SJSA1 (cell line): ENCODE data around the gene ZIC1. TPM values are rescaled to one million over a fixed set of nuclear protein-coding genes. Genes with fewer than 3 reads are reported as not detected.

ENCODE experiments used
- DNase-seq, 2 experiments: peaks; one replicate each; pipeline ENCODE4 v3.0.0-alpha.2; 2015 to 2020; ENCODE audit warnings: low spot score in 2 of 2, low read depth in 1 of 2
- H3K27ac ChIP-seq: fragments of 250-450 bp; sonication (Bioruptor Pico); 2 replicates; pipeline ENCODE4 v1.5.1; 2020; ENCODE audit warnings: mild to moderate bottlenecking, moderate library complexity
- H3K27me3 ChIP-seq: fragments of 250-450 bp; sonication (Bioruptor Pico); replicated peaks from 2 replicates; pipeline ENCODE4 v1.5.1; 2020; ENCODE audit warnings: mild to moderate bottlenecking, moderate library complexity
- H3K36me3 ChIP-seq: fragments of 250-450 bp; sonication (Bioruptor Pico); 2 replicates; pipeline ENCODE4 v1.5.1; 2020; ENCODE audit warnings: mild to moderate bottlenecking
- H3K4me1 ChIP-seq: fragments of 250-450 bp; sonication (Bioruptor Pico); replicated peaks from 2 replicates; pipeline ENCODE4 v1.6.1; 2021; ENCODE audit warnings: mild to moderate bottlenecking
- H3K4me3 ChIP-seq: fragments of 250-450 bp; sonication (Bioruptor Pico); 2 replicates; pipeline ENCODE4 v1.5.1; 2020; ENCODE audit warnings: mild to moderate bottlenecking
- H3K9me3 ChIP-seq: fragments of 250-450 bp; sonication (Bioruptor Pico); replicated peaks from 2 replicates; pipeline ENCODE4 v1.5.1; 2020; ENCODE audit warnings: mild to moderate bottlenecking
- total RNA-seq: library from RNA; depleted of rRNA; stranded (reverse); fragments of >200 nt; shearing (Covaris generic); gene quantifications from 2 replicates; pipeline ENCODE4 v1.2.3, GENCODE V29; 2014

Gene ZIC1
- total RNA-seq, 1 experiment from 2014 or later: 7.1 TPM

DNA sequence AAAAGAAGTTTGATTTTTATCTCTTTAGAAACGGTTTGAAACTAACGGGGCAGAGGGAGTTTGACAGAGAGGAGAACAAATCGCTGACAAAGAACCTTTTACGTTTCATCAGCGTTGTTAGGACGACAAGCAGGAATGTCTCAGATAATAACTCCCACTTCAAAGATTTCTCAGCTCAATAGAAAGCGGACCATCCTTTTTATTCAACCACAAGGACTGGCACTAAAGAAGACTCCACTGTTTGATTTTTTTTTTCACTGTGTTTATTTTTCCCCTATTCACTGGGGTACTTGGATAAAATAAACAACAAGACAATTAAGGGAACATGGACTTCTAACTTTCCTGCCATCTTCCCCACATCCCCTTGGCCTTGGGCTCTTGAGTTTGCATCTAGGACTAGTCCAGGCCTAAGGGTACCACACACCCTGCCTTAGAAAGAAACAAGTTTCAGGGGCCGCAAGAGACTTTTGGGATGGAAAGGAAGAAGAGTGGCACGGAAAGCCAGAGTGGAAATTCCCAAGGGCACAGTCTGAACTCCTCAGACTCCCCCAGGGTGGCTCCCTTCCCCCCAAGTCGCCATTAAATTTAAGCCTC, 21.8 kb upstream of the ZIC1 start:
- H3K27me3 ChIP-seq: 0 out of 2 replicates have a peak, but pooled peaks cover 3% of the 10 kb centered on the region
- H3K27ac ChIP-seq: no peak overlapping the region
- no peaks in the 10 kb centered on the region for H3K36me3 ChIP-seq
- no peaks in the 10 kb centered on the region for H3K9me3 ChIP-seq
- H3K4me3 ChIP-seq: no peak overlapping the region
- no peaks in the 10 kb centered on the region for H3K4me1 ChIP-seq
- DNase-seq: peak in 1 of 2 experiments; percentile 2

DNA sequence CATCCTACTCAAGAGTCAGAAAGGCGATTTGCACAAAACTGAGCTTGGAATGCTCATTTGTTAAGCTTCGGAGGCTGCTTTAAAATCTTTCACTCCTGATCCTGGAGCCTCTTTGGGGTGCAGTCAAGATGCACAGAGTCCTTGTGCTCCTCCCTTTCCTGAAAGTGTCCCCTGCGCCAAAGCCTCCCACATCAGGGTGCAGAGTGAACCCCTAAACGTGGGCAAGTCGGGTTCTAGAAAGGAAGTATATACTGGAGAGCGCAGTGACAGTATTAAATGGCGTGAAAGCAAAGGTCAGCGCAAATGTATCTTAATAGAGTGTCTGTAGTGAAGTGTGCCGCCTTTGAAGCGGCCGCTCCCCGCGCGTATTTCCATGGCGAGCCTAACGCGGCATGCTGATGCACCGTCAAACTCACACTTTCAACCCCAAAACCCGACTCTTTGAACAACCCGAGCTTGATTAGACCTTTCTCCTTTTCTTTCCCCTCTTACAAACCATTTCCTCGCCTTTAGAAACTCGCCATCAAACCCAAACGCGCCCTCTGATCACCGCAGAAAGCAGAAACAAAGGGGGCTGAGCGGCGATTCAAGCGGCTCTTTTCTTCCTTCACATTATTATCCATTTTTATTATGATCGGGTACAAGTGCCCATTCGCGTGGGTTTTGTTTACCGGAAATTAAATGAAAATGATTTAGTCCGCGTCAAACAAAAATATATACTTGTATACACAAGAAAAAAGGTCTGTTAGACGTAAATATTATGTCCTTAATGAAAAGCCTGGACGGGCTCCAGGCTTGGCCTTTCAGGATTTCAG, 21.1 kb upstream of the ZIC1 start:
- no peak overlapping the region for H3K4me3 ChIP-seq
- H3K9me3 ChIP-seq: no peaks in the 10 kb centered on the region
- no peaks in the 10 kb centered on the region for H3K4me1 ChIP-seq
- no peak for DNase-seq
- H3K36me3 ChIP-seq: no peaks in the 10 kb centered on the region
- no peak overlapping the region for H3K27ac ChIP-seq
- no peaks in the 10 kb centered on the region for H3K27me3 ChIP-seq

DNA sequence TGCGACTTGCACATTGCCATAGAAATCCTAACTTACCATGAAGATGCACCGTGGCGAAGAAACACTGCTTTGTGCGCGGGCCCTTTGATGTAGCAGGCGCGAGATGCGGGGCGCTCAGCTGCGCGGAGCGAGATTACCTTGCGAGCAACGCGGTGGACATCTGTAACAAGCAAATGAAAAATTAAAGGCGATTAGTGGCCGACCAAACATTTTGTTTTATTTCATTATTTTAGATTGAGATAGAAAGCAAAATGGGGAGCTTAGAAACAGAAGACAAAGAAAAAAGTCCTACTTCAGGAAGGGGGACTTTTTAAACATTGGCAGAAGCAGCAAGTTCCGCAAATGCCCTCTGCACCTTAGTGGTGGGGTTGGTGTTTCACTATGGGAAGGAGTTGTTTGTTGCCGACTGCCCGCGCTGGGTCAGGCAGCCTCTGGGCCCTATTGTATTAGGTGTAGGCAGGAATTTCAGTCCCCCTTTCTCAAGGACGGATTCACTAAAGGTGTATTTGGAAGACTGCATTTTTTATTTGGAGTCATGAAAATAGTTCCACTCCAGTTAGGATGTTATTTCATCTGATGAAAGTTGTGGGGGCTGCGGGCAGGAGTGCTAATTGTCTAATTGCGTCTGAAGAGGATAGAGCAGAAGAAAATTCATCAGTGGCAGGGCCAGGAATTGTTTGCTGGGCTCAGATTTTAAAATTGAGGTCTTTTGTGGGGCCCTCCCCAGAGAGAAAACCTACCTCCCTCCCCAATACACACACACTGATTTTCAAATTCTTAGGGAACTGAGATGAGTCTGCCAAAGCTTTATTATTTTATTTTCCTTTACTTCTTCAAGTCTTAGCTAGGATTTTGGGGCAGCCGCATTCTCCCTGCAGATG, 20.2 kb upstream of the ZIC1 start:
- DNase-seq: no peak
- Histone ChIP-seq H3K27me3 (no peaks in the 10 kb centered on the region), H3K9me3 (no peaks in the 10 kb centered on the region), H3K4me1 (no peaks in the 10 kb centered on the region), H3K27ac (no peak overlapping the region), H3K36me3 (no peaks in the 10 kb centered on the region), H3K4me3 (no peak overlapping the region)

DNA sequence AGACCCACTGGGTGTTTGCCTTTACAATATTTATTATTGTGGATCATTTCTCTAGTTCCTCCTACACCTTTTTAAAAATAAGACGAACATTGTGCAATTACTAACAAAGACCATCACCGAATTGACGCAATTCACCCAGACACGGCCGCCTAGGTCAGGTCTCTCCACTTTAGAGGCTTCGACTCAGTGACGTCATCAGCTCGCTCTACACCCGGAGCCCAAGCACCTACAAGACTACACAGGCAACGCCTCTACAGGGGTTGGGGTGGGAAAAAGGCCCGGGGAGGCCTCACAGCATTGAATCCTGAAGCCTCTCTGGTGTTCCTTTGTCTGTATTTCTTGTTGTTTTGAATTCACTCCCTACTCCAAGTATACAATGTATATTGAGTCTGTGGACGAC, 19.4 kb upstream of the ZIC1 start:
- no peak for DNase-seq
- Histone ChIP-seq H3K4me3 (no peak overlapping the region), H3K9me3 (no peaks in the 10 kb centered on the region), H3K36me3 (no peaks in the 10 kb centered on the region), H3K27ac (no peak overlapping the region), H3K27me3 (no peaks in the 10 kb centered on the region), H3K4me1 (peaks cover 2% of the 10 kb centered on the region; the same call in 1 of the 2 replicates)

DNA sequence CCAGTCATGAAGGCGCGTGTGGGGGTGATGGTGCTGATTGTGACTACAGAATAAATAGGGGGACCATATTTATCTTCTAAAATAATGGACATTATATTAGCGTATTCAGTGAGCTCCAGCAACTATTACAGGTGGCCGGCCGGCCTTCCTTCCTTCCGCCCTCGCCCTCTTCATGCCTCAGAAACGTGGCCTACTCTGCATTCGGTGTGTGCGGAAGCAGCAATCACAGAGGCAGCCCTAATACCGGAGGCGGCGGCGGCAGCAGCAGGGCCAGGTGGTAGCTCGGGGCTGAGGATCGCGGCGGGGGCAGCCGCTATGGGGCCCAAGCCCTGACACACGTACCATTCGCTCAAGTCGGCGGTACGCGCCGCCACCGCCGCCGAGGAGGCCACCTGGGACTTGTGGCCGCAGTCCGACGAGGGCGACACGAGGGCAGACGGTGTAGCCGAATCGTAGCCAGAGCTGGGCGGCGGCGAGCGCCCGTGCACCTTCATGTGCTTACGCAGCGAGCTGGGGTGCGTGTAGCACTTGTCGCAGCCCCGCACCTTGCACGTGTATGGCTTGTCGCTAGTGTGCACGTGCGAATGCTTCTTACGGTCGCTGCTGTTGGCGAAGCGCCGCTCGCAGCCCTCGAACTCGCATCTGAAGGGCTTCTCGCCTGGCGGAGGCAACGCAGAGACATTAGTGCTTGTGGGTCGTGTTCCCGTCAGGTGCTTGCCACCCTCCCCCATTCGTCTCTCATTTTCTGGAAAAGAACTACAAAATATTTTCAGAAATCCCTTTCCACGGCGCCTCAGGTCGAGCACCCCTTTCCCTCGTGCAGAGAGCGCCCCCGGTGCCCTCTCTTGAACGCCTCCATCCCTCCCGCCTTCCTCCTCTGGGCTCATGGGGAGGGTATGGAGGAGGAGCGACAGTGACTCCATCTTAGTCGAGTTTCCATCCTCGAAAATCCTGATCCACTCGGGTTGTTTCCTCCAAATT, 18.3 kb upstream of the ZIC1 start:
- Histone ChIP-seq H3K9me3 (no peaks in the 10 kb centered on the region), H3K27me3 (no peaks in the 10 kb centered on the region), H3K27ac (no peak overlapping the region), H3K4me1 (peaks cover 3% of the 10 kb centered on the region; the same call in 1 of the 2 replicates), H3K4me3 (no peak overlapping the region), H3K36me3 (no peaks in the 10 kb centered on the region)
- DNase-seq: no peak

DNA sequence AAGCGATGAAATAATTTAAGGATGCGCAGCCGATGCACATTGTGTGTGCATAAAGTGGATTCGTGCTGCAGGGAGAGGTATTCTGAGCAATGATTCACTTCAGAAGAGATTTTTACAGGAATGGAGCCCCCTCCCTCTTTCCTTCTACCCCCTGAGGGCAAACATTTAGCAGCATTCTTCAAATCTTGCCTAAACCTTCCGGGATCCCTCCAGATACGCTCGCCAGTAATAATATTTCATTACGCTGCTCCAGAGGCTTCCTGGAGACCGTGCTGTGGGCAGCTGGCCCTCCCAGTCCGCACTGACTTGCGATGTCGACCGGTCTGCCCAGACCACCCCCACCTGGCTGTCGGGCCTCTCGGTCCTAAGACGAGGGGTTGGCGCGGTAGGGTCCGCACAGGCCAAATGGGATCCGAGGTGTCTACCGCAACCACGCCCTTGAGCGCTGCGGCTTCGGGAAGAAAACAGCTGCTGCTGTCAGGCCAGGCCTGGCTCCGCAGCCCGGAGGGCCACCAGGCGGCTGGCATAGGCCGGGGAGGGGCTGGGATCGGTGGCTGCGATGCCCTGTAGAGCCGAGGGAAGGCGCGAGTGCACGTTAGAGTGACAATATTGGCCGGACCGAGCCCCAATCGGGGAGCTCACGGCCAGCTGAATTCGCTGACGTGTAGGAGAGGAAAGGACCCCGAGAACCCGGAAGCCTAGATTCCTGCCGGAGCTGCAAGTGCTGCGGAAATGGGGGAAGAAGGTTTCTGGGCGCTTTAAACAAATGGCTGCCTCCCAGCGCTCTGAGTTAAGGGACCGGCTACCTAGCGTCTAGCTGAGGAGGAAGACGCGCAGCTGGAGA, 17.2 kb upstream of the ZIC1 start:
- Histone ChIP-seq H3K9me3 (no peaks in the 10 kb centered on the region), H3K27me3 (no peaks in the 10 kb centered on the region), H3K36me3 (no peaks in the 10 kb centered on the region), H3K4me1 (peaks cover 3% of the 10 kb centered on the region; the same call in 1 of the 2 replicates), H3K27ac (no peak overlapping the region), H3K4me3 (peak overlapping the region; percentile 52)
- DNase-seq: peak; percentile 54 to 74

DNA sequence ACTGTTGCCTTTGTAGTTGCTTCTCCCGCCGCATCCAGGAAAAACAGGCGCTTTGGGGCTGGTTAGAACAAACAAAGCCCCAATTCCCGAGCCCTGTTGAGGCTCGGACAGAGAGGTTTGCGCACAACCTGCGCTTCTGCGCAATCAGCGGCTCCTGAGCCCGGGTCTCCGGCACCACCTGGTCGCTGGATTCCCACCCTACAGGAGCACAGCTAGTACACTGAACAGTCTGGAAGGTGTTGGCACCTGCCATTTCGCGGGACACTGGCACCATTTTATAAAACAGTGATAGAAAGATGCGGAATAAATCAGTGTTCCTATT, 16.6 kb upstream of the ZIC1 start:
- H3K4me3 ChIP-seq: peak overlapping the region; percentile 52
- H3K27me3 ChIP-seq: no peaks in the 10 kb centered on the region
- H3K27ac ChIP-seq: no peak overlapping the region
- DNase-seq: no peak
- no peaks in the 10 kb centered on the region for H3K9me3 ChIP-seq
- peaks cover 3% of the 10 kb centered on the region; the same call in 1 of the 2 replicates for H3K4me1 ChIP-seq
- H3K36me3 ChIP-seq: no peaks in the 10 kb centered on the region

DNA sequence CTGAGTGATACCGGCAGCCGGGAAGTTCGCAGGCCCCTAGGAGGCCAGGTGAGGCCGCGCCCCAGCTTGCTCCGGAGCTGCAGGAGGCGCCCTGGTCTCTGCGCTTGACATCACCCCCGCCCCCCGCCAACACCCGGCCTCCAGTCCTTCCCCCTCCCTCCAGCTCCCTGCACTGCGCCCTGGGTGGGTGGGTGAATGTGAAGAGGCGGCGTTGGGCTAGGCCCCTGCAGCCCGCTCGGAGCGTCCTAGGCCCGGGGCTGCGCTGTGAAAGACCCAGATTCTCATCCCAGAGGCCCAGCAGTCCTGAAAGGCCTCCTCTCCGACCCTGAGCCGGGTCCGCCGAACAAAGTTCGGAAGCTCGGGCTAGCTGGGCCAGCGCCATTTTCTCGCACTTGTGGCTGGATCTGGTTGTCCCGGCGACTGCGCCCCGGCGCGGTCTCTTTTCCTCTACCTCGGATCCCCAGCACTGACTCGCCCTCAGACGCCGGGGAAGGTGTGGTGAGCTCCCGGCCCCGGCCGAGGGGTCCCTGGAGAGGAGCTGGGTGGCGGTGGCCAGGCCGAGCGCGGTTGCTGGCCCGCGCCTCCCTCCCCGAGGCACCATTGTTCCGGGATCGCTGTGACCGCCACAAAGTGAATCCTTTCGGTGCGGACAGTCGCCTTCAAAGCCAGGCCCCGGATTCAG, 15.8 kb upstream of the ZIC1 start:
- Histone ChIP-seq H3K9me3 (no peaks in the 10 kb centered on the region), H3K27me3 (no peaks in the 10 kb centered on the region), H3K4me3 (peak overlapping the region; percentile 52), H3K27ac (peak overlapping the region; percentile 84), H3K4me1 (peaks cover 3% of the 10 kb centered on the region; the same call in 1 of the 2 replicates), H3K36me3 (no peaks in the 10 kb centered on the region)
- DNase-seq: peak in 1 of 2 experiments; percentile 58

DNA sequence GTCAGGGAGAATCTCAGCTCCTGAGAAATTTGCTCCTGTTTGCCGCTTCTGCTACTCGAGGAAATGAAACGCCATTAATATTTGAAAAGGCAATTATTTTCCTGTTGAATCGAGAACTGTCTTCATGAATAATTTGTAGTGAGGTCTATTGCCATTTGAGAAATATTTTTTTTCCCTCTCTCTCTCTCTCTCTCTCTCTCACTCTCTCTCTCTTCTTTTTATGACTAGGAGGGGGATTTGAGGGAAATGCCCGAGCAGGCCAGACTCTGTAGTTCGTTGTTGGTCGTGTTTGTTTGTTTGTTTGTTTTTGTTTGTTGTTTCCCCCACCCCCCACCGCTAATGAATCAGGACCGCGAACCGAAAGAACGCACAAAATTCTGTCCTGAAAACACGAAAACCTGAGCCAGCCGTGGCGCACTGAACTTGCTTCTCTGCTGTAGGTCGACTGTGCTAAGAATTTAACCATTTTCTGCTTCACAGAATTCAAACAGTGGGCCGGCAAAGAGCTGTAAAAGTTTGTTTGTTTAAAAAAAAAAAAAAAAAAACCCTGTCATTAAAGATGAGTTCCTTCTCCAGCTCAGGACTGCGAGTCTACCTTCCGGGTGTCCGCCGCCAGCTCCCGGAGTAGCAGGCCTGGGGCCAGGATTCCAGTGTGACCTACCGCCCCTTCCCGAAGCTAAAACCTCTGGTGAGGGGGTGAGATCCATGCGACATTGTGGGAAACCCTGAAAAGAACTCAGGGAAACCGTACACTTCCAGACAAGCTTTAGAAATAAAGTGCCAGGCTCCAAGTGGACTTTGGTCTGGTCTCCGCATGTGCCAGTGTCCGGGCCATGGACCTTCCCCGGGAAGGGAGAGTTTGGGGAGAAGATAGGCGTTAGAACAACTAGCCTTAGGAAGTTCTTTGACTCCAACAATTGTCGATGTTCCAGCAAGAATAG, 15.0 kb upstream of the ZIC1 start:
- Histone ChIP-seq H3K27ac (peak overlapping the region; percentile 84), H3K9me3 (no peaks in the 10 kb centered on the region), H3K27me3 (no peaks in the 10 kb centered on the region), H3K36me3 (no peaks in the 10 kb centered on the region), H3K4me3 (peak overlapping the region; percentile 52), H3K4me1 (peaks cover 3% of the 10 kb centered on the region; the same call in 1 of the 2 replicates)
- peak in 1 of 2 experiments; percentile 44 for DNase-seq

DNA sequence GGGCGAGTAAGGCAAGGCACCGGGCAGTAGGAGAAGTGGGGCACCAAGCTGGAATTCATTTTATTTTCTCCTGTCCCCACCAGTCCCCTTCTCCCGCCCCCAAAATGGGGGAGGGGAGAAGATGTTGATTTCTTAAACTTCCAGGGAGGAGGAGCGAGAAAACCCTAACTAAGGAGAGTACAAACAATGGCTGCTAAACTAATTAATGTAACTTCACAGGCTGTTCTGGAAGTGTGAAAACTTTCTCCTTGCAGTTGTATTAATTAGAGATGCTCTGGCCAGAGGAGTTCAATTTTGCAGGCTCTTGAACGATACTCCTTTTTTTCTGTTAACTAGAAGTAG, 14.3 kb upstream of the ZIC1 start:
- no peaks in the 10 kb centered on the region for H3K9me3 ChIP-seq
- no peaks in the 10 kb centered on the region for H3K36me3 ChIP-seq
- H3K4me3 ChIP-seq: peak overlapping the region; percentile 52
- H3K27me3 ChIP-seq: no peaks in the 10 kb centered on the region
- peaks cover 3% of the 10 kb centered on the region; the same call in 1 of the 2 replicates for H3K4me1 ChIP-seq
- DNase-seq: peak in 1 of 2 experiments; percentile 6
- H3K27ac ChIP-seq: no peak overlapping the region; the same call in 1 of the 2 replicates
